ENCODE results near the gene C16orf95. TPM values are rescaled to one million over a fixed set of nuclear protein-coding genes. Genes with fewer than 3 reads are reported as not detected.

Gene C16orf95
- total RNA-seq, 4 donors from 2014 or later: 1.4 to 2.5 (median 1.9) TPM

DNA sequence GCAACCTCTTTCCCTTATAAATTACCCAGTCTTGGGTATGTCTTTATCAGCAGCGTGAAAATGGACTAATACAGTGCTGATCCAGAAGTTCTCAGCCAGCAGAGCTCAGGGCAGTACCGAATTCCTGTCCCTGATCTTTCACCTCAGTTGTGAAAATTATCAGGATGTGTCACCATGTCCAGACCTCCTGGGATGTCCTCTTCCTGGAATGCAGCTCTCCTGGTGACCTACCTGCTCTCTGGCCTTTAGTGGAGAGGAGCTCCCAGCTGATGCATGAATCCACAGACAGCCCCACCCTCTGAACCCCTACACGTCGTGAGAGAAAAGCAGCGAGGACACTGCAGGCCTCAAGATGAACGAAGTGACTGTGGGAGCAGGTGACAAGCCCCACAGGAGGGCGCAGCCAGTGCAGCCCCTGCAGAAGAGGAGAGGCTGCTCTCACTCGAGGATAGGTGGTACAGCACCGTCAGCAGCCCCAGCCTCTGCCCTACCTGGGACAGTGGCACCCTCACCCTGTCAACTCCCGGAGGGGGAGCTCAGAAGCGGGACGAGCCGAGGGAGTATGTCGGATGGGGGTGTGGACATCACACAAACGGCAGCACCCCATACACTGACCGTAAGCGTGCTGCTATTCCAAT lies 22.0 kb upstream of the C16orf95 start:
- intact Hi-C loops (cut with DNase I; ENCODE audit: low total_unique reads): no loop called here
- no peak for DNase-seq (ENCODE audit: low spot score in 2 of 2)
- no peak overlapping the region for H3K4me3 ChIP-seq (ENCODE audit: low read depth, poor library complexity, severe bottlenecking)
- WGBS, 2 donors: 91 to 95% methylated on average over 17 of the region's 17 CpGs
- no peak for TF ChIP-seq CTCF (IDR thresholded peaks at IDR 0.05)
- TF ChIP-seq POLR2A (IDR thresholded peaks at IDR 0.05): no peak

- no peak for DNase-seq (ENCODE audit: low spot score in 2 of 2)
- no peak for TF ChIP-seq POLR2A (IDR thresholded peaks at IDR 0.05)
- TF ChIP-seq CTCF (IDR thresholded peaks at IDR 0.05): no peak
- intact Hi-C loops (cut with DNase I; ENCODE audit: low total_unique reads): no loop called here
- 91 to 95% methylated on average over 17 to 18 of the region's 18 CpGs for WGBS, 2 donors
- H3K4me3 ChIP-seq (ENCODE audit: low read depth, poor library complexity, severe bottlenecking): no peak overlapping the region
These were observed 21.1 kb upstream of the C16orf95 start for GRCh38 chr16:87338155-87338765.

DNA sequence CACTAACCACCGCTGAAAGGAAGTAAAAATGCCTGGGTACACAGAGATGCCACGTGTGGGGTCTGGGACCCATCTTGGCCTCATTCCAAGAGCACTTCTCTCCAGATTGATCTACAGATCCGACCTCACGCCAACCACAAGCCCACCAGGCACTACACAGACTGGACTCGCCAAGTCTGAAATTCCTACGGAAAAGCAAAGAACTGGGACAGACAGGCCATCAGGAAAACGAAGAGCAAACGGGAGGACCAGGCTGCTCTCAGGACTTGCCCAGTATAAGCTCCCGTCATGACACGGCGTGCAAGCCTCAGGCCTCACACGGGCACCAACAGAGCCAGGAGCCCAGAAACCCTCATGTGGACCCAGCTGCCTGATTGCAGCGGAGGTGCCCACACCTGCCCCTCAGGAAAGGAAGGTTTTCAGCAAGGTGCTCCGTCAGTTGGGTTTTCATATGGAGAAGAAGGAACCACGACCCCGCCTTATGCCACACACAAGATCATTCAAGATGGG lies 20.1 kb upstream of the C16orf95 start:
- no peak for TF ChIP-seq CTCF (IDR thresholded peaks at IDR 0.05)
- no peak for TF ChIP-seq POLR2A (IDR thresholded peaks at IDR 0.05)
- DNase-seq (ENCODE audit: low spot score in 2 of 2): no peak
- no peak overlapping the region for H3K4me3 ChIP-seq (ENCODE audit: low read depth, poor library complexity, severe bottlenecking)
- whole genome bisulfite sequencing, 2 donors: 76 to 82% methylated on average over 16 of the region's 16 CpGs
- intact Hi-C loops (cut with DNase I; ENCODE audit: low total_unique reads): no loop called here

GRCh38 chr16:87336434-87337240 lies 19.4 kb upstream of the C16orf95 start:
- no peak for DNase-seq (ENCODE audit: low spot score in 2 of 2)
- TF ChIP-seq POLR2A (IDR thresholded peaks at IDR 0.05): no peak
- no peak for TF ChIP-seq CTCF (IDR thresholded peaks at IDR 0.05)
- intact Hi-C loops (cut with DNase I; ENCODE audit: low total_unique reads): no loop called here
- WGBS, 2 donors: 91 to 95% methylated on average over 17 to 19 of the region's 19 CpGs
- H3K4me3 ChIP-seq (ENCODE audit: low read depth, poor library complexity, severe bottlenecking): no peak overlapping the region

GRCh38 chr16:87335625-87336433 lies 18.6 kb upstream of the C16orf95 start:
- TF ChIP-seq POLR2A (IDR thresholded peaks at IDR 0.05) (no peak), CTCF (IDR thresholded peaks at IDR 0.05) (no peak)
- no peak overlapping the region for H3K4me3 ChIP-seq (ENCODE audit: low read depth, poor library complexity, severe bottlenecking)
- no peak for DNase-seq (ENCODE audit: low spot score in 2 of 2)
- intact Hi-C loops (cut with DNase I; ENCODE audit: low total_unique reads): no loop called here
- 91 to 94% methylated on average over 18 to 19 of the region's 19 CpGs for WGBS, 2 donors

All from lower leg skin (tissue), 4 donors.